GM23248 (cell line): ENCODE data around the gene NUDT14. TPM values are rescaled to one million over a fixed set of nuclear protein-coding genes. Genes with fewer than 3 reads are reported as not detected.

Source experiments
- DNase-seq: peaks from one replicate; pipeline ENCODE4 v3.0.0-alpha.2; 2015
- H2AFZ ChIP-seq: fragments of 200-600 bp; sonication (generic); 2 replicates; pipeline ENCODE4 v1.6.1; 2016; ENCODE audit warnings: antibody characterized with exemption
- H3F3A ChIP-seq: fragments of 200-600 bp; sonication (generic); 2 replicates; pipeline ENCODE4 v1.6.1; 2016; ENCODE audit warnings: mild to moderate bottlenecking, antibody characterized with exemption, mixed run types; ENCODE audit not compliant: insufficient read depth
- H3K27ac ChIP-seq: fragments of 200-600 bp; sonication (generic); 2 replicates; pipeline ENCODE4 v1.5.1; 2016; ENCODE audit warnings: mild to moderate bottlenecking
- H3K27me3 ChIP-seq: fragments of 200-600 bp; sonication (generic); replicated peaks from 2 replicates; pipeline ENCODE4 v1.6.1; 2016; ENCODE audit warnings: mild to moderate bottlenecking; ENCODE audit not compliant: insufficient read depth
- H3K36me3 ChIP-seq: fragments of 200-600 bp; sonication (generic); 2 replicates; pipeline ENCODE4 v1.6.1; 2016; ENCODE audit warnings: low read depth, mild to moderate bottlenecking
- H3K4me1 ChIP-seq: fragments of 200-600 bp; sonication (generic); 2 replicates; pipeline ENCODE4 v1.6.1; 2016; ENCODE audit warnings: mild to moderate bottlenecking; ENCODE audit not compliant: insufficient read depth
- H3K4me2 ChIP-seq: fragments of 200-600 bp; sonication (generic); one replicate; pipeline ENCODE4 v1.6.1; 2016; ENCODE audit warnings: mild to moderate bottlenecking; ENCODE audit not compliant: unreplicated experiment
- H3K4me3 ChIP-seq: fragments of 200-600 bp; sonication (generic); 2 replicates; pipeline ENCODE4 v1.5.1; 2016; ENCODE audit warnings: mild to moderate bottlenecking
- H3K79me2 ChIP-seq: fragments of 200-600 bp; sonication (generic); 2 replicates; pipeline ENCODE4 v1.6.1; 2016; ENCODE audit warnings: mild to moderate bottlenecking; ENCODE audit not compliant: insufficient read depth
- H3K9ac ChIP-seq: fragments of 200-600 bp; sonication (generic); 2 replicates; pipeline ENCODE4 v1.6.1; 2016; ENCODE audit warnings: mild to moderate bottlenecking
- H3K9me2 ChIP-seq: fragments of 200-600 bp; sonication (generic); 2 replicates; pipeline ENCODE4 v1.6.1; 2016; ENCODE audit warnings: mixed run types, mild to moderate bottlenecking, moderate library complexity; ENCODE audit not compliant: insufficient read depth
- H3K9me3 ChIP-seq: fragments of 200-600 bp; sonication (generic); one replicate; pipeline ENCODE4 v1.6.1; 2017; ENCODE audit warnings: low read depth
- H4K20me1 ChIP-seq: fragments of 200-600 bp; sonication (generic); 2 replicates; pipeline ENCODE4 v1.6.0; 2016; ENCODE audit not compliant: insufficient read depth
- EZH2 ChIP-seq: fragments of 200-600 bp; sonication (generic); IDR thresholded peaks from 2 replicates; pipeline ENCODE4 v1.6.1; 2018; ENCODE audit warnings: antibody characterized with exemption, mild to moderate bottlenecking; ENCODE audit not compliant: insufficient read depth, poor library complexity, severe bottlenecking
- EZH2phosphoT487 ChIP-seq: fragments of 200-600 bp; sonication (generic); IDR thresholded peaks from 2 replicates; pipeline ENCODE4 v1.6.1; 2018; ENCODE audit warnings: antibody characterized with exemption, moderate library complexity, mild to moderate bottlenecking, low read depth; ENCODE audit not compliant: insufficient read depth
- WGBS, 2 experiments: methylation state at CpG; one replicate each; pipeline ENCODE4 v1.1.6; 2015 to 2017; ENCODE audit warnings: low lambda C conversion rate in 2 of 2, low coverage in 1 of 2; ENCODE audit errors: missing lambda C conversion rate in 2 of 2; 5-methylcytosine and 5-hydroxymethylcytosine counted together
- in situ Hi-C: fragments of 300-500 bp; cut with MboI; formaldehyde crosslinking; loops from 2 replicates; pipeline ENCODE4 v1.15.0; 2020
- polyA plus RNA-seq: library from polyadenylated mRNA; unstranded; fragments of >200 nt; fragmentation: Nextera tagmentation; extraction: Ambion mirVana; gene quantifications from 2 replicates; pipeline ENCODE4 v1.2.1, GENCODE V29; 2016
- total RNA-seq: library from RNA; depleted of rRNA; stranded (reverse); fragments of >200 nt; shearing (Covaris generic); gene quantifications from 2 replicates; pipeline ENCODE4 v1.2.3, GENCODE V29; 2014

NUDT14 gene
- total and polyA plus RNA-seq, 2 experiments from 2014 or later: 8.6 to 10.8 TPM

- no peaks in the 10 kb centered on the region for H3K9me2 ChIP-seq
- H3K4me3 ChIP-seq: no peak overlapping the region
- H3K79me2 ChIP-seq: no peaks in the 10 kb centered on the region
- no peaks in the 10 kb centered on the region for H3K27me3 ChIP-seq
- H3K9ac ChIP-seq: no peak overlapping the region
- no peak for TF ChIP-seq EZH2phosphoT487
- no peak for TF ChIP-seq EZH2
- H3F3A ChIP-seq: no peaks in the 10 kb centered on the region
- 86 to 95% methylated on average over 6 to 14 of the region's 14 CpGs for WGBS, 2 experiments
- H3K27ac ChIP-seq: no peak overlapping the region
- no peaks in the 10 kb centered on the region for H3K9me3 ChIP-seq
- no peak overlapping the region for H3K4me2 ChIP-seq
- H3K36me3 ChIP-seq: no peaks in the 10 kb centered on the region
- no peaks in the 10 kb centered on the region for H3K4me1 ChIP-seq
- in situ Hi-C loops: no loop called here
- no peaks in the 10 kb centered on the region for H4K20me1 ChIP-seq
- no peak for DNase-seq
- no peak overlapping the region for H2AFZ ChIP-seq
These were observed 33.3 kb upstream of the NUDT14 start for GRCh38 chr14:105214324-105214915.

- in situ Hi-C loops: no loop called here
- no peak overlapping the region for H3K4me2 ChIP-seq
- H3K4me1 ChIP-seq: no peaks in the 10 kb centered on the region
- no peak overlapping the region for H3K4me3 ChIP-seq
- DNase-seq: no peak
- WGBS, 2 experiments: 96 to 100% methylated on average over 10 of the region's 10 CpGs
- H3K27me3 ChIP-seq: no peaks in the 10 kb centered on the region
- no peaks in the 10 kb centered on the region for H3K36me3 ChIP-seq
- no peak overlapping the region for H3K9ac ChIP-seq
- TF ChIP-seq EZH2phosphoT487: no peak
- no peak for TF ChIP-seq EZH2
- no peaks in the 10 kb centered on the region for H4K20me1 ChIP-seq
- H3K9me3 ChIP-seq: no peaks in the 10 kb centered on the region
- H3K27ac ChIP-seq: no peak overlapping the region
- H2AFZ ChIP-seq: no peak overlapping the region
- H3K79me2 ChIP-seq: no peaks in the 10 kb centered on the region
- no peaks in the 10 kb centered on the region for H3K9me2 ChIP-seq
- H3F3A ChIP-seq: no peaks in the 10 kb centered on the region
These were observed 32.2 kb upstream of the NUDT14 start for GRCh38 chr14:105213361-105213760.

- Histone ChIP-seq H3K9ac (no peak overlapping the region), H3K4me2 (no peak overlapping the region), H3K9me3 (no peaks in the 10 kb centered on the region), H3K79me2 (no peaks in the 10 kb centered on the region), H3K27me3 (no peaks in the 10 kb centered on the region), H2AFZ (no peak overlapping the region), H4K20me1 (no peaks in the 10 kb centered on the region), H3K36me3 (no peaks in the 10 kb centered on the region), H3K4me3 (no peak overlapping the region), H3K9me2 (no peaks in the 10 kb centered on the region), H3K27ac (no peak overlapping the region), H3K4me1 (no peaks in the 10 kb centered on the region), H3F3A (no peaks in the 10 kb centered on the region)
- 91 to 96% methylated on average over 12 to 17 of the region's 18 CpGs for WGBS, 2 experiments
- in situ Hi-C loops: no loop called here
- no peak for TF ChIP-seq EZH2
- no peak for TF ChIP-seq EZH2phosphoT487
- DNase-seq: no peak
These were observed 31.6 kb upstream of the NUDT14 start for GRCh38 chr14:105212541-105213300.

GRCh38 chr14:105211758-105212089, 30.6 kb upstream of the NUDT14 start:
- no peaks in the 10 kb centered on the region for H3F3A ChIP-seq
- WGBS, 2 experiments: 65 to 77% methylated on average over 9 of the region's 9 CpGs
- H3K27me3 ChIP-seq: no peaks in the 10 kb centered on the region
- no peak overlapping the region for H3K4me3 ChIP-seq
- no peaks in the 10 kb centered on the region for H3K4me1 ChIP-seq
- H3K9me2 ChIP-seq: no peaks in the 10 kb centered on the region
- no peak for DNase-seq
- no peak overlapping the region for H2AFZ ChIP-seq
- no peaks in the 10 kb centered on the region for H3K36me3 ChIP-seq
- H3K9me3 ChIP-seq: no peaks in the 10 kb centered on the region
- in situ Hi-C loops: no loop called here
- no peak overlapping the region for H3K9ac ChIP-seq
- no peak overlapping the region for H3K27ac ChIP-seq
- TF ChIP-seq EZH2: no peak
- no peak for TF ChIP-seq EZH2phosphoT487
- no peaks in the 10 kb centered on the region for H3K79me2 ChIP-seq
- no peak overlapping the region for H3K4me2 ChIP-seq
- H4K20me1 ChIP-seq: no peaks in the 10 kb centered on the region
